ENCODE measurements around the gene MNT.

GRCh38 chr17:2347805-2348685 is 52.8 kb downstream of the MNT start:
- no peak for TF ChIP-seq CTCF (IDR thresholded peaks at IDR 0.05)
- no peak for TF ChIP-seq ZFX (IDR thresholded peaks at IDR 0.05; ENCODE audit: borderline replicate concordance)
